Tibial nerve (tissue), 4 donors: ENCODE measurements around the gene IL17RD.

ENCODE experiments used
- CTCF ChIP-seq, 5 experiments: fragments of 200-600 bp in 3 of 5; fragments of 450-650 bp in 2 of 5; sonication (generic) in 3 of 5; IDR thresholded peaks; one replicate each; pipeline ENCODE4 v1.5.1; 2016 to 2019; ENCODE audit warnings: antibody characterized with exemption in 5 of 5, mild to moderate bottlenecking in 3 of 5, moderate library complexity in 2 of 5
- EP300 ChIP-seq, 2 donors: sonication (generic); formaldehyde crosslinking; IDR thresholded peaks; one replicate each; pipeline ENCODE4 v1.6.1; 2017; ENCODE audit warnings: antibody characterized with exemption in 2 of 2, mild to moderate bottlenecking in 1 of 2
- POLR2A ChIP-seq, 2 donors: fragments of 450-650 bp; IDR thresholded peaks; one replicate each; pipeline ENCODE4 v1.6.1; 2017; ENCODE audit warnings: antibody characterized with exemption in 2 of 2, mild to moderate bottlenecking in 2 of 2, moderate library complexity in 2 of 2

GRCh38 chr3:57080171-57080570 lies 85.0 kb downstream of the IL17RD start:
- TF ChIP-seq CTCF (IDR thresholded peaks at IDR 0.05) = no peak
- TF ChIP-seq POLR2A (IDR thresholded peaks at IDR 0.05) = no peak
- no peak for TF ChIP-seq EP300 (IDR thresholded peaks at IDR 0.05)
